ENCODE measurements around the gene CHMP4B. TPM values are rescaled to one million over a fixed set of nuclear protein-coding genes. Genes with fewer than 3 reads are reported as not detected.
"Not testable (repeated sequence)": the region's sequence is repeated elsewhere in the genome, so short reads cannot be mapped to it uniquely, and the experiment has no call there.

CHMP4B gene
- total and polyA plus RNA-seq, 12 donors = 55.1 to 150 (median 93.4) TPM

GRCh38 chr20:33791021-33791420 lies 20.1 kb upstream of the CHMP4B start:
- peaks cover 0 to 4% of the 10 kb centered on the region in 2 donors for H3K36me3 ChIP-seq (replicated peaks in 1 of 2)
- TF ChIP-seq POLR2A (IDR thresholded peaks at IDR 0.05) (no peak), CTCF (IDR thresholded peaks at IDR 0.05) (no peak)
- no peak overlapping the region for H3K4me3 ChIP-seq
- WGBS, 4 donors = 88 to 97% (median 95%) methylated on average over 25 to 31 of the region's 31 CpGs
- no peaks in the 10 kb centered on the region for H3K9me3 ChIP-seq (replicated peaks in 1 of 3)
- intact Hi-C loops (cut with DNase I) = no loop called here
- no peak overlapping the region for H3K27ac ChIP-seq
- peaks cover 0 to 8% of the 10 kb centered on the region in 2 donors for H3K4me1 ChIP-seq (replicated peaks in 1 of 2)
- no peak for DNase-seq
- no peaks in the 10 kb centered on the region for H3K27me3 ChIP-seq

- DNase-seq = no peak
- 89 to 94% (median 91%) methylated on average over 2 to 9 of the region's 9 CpGs for WGBS, 4 donors
- Histone ChIP-seq H3K4me3 (no peak overlapping the region), H3K27me3 (no peaks in the 10 kb centered on the region), H3K9me3 (replicated peaks in 1 of 3) (no peaks in the 10 kb centered on the region), H3K27ac (no peak overlapping the region), H3K36me3 (replicated peaks in 1 of 2) (peaks cover 0 to 4% of the 10 kb centered on the region in 2 donors), H3K4me1 (replicated peaks in 1 of 2) (peaks cover 0 to 8% of the 10 kb centered on the region in 2 donors)
- intact Hi-C loops (cut with DNase I) = no loop called here
- no peak for TF ChIP-seq CTCF (IDR thresholded peaks at IDR 0.05)
Measured at GRCh38 chr20:33791540-33791939, 19.6 kb upstream of the CHMP4B start.

- Histone ChIP-seq H3K27me3 (no peaks in the 10 kb centered on the region), H3K4me1 (replicated peaks in 1 of 2) (peaks cover 0 to 8% of the 10 kb centered on the region in 2 donors), H3K36me3 (replicated peaks in 1 of 2) (peaks cover 0 to 4% of the 10 kb centered on the region in 2 donors), H3K27ac (no peak overlapping the region), H3K4me3 (no peak overlapping the region), H3K9me3 (replicated peaks in 1 of 3) (no peaks in the 10 kb centered on the region)
- intact Hi-C loops (cut with DNase I) = no loop called here
- DNase-seq = peak in 4 of 7 donors; percentile 42 to 68 (median 52)
- TF ChIP-seq POLR2A (IDR thresholded peaks at IDR 0.05) (no peak), CTCF (IDR thresholded peaks at IDR 0.05) (peak; percentile 56 to 74 (median 68))
- WGBS, 4 donors = 61 to 66% (median 64%) methylated on average over 7 to 13 of the region's 13 CpGs
Measured at GRCh38 chr20:33791959-33792597, 19.1 kb upstream of the CHMP4B start.

- 64 to 73% (median 67%) methylated on average over 3 of the region's 3 CpGs for WGBS, 4 donors
- H3K27ac ChIP-seq; H3K27me3 ChIP-seq; intact Hi-C loops (cut with DNase I); H3K4me1 ChIP-seq (replicated peaks in 1 of 2); H3K9me3 ChIP-seq (replicated peaks in 1 of 3); H3K4me3 ChIP-seq; DNase-seq; H3K36me3 ChIP-seq (replicated peaks in 1 of 2): not testable (repeated sequence)
Measured at GRCh38 chr20:33792598-33792989, 18.6 kb upstream of the CHMP4B start.

Measured in adrenal gland (tissue), 12 donors.